CD4-positive, alpha-beta T cell (primary cell): Measurements from ENCODE around the gene SLC35A5. TPM values are rescaled to one million over a fixed set of nuclear protein-coding genes. Genes with fewer than 3 reads are reported as not detected.

Experiments
- ATAC-seq: fragments of 200-7000 bp; cut with Tn5 transposase; one replicate; pipeline ENCODE4 v1.10.0; 2022; ENCODE audit warnings: mild to moderate bottlenecking; ENCODE audit not compliant: poor library complexity
- CTCF ChIA-PET: fragments of 350-600 bp; sonication (Branson Sonifier 250); formaldehyde crosslinking; loops from one replicate; lab custom pipeline; 2021; ENCODE audit warnings: antibody characterized with exemption, inconsistent platforms; lab: Charles Lee
- POLR2A ChIA-PET: fragments of 350-600 bp; sonication (Branson Sonifier 250); formaldehyde crosslinking; loops from one replicate; lab custom pipeline; 2021; ENCODE audit warnings: antibody characterized with exemption, inconsistent platforms; lab: Charles Lee
- DNase-seq, 14 experiments: peaks; one replicate each; pipeline ENCODE4 v3.0.0-alpha.2; 2013 to 2020; ENCODE audit warnings: mixed read lengths in 2 of 14
- H3K27ac ChIP-seq, 2 donors: one replicate each; pipeline versions ENCODE4 v1.5.1 to v1.7.0; 2013; ENCODE audit warnings: low read length in 2 of 2, low read depth in 1 of 2, mild to moderate bottlenecking in 1 of 2
- H3K27me3 ChIP-seq, 2 experiments: 1 replicate in 1 of 2; 2 replicates in 1 of 2; pipeline versions ENCODE4 v1.6.1 to v1.7.0; 2013; ENCODE audit warnings: low read length in 2 of 2, control low read depth in 1 of 2, mild to moderate bottlenecking in 1 of 2, moderate library complexity in 1 of 2; ENCODE audit not compliant: insufficient read depth in 2 of 2, control insufficient read depth in 1 of 2
- H3K36me3 ChIP-seq: one replicate; pipeline ENCODE4 v1.6.1; 2013; ENCODE audit warnings: low read length, control low read depth; ENCODE audit not compliant: insufficient read depth
- H3K4me1 ChIP-seq: one replicate; pipeline ENCODE4 v1.6.1; 2013; ENCODE audit warnings: low read length, control low read depth; ENCODE audit not compliant: insufficient read depth
- H3K4me3 ChIP-seq: one replicate; pipeline ENCODE4 v1.5.1; 2013; ENCODE audit warnings: mild to moderate bottlenecking, low read length, moderate library complexity
- H3K9me3 ChIP-seq, 2 experiments: 1 replicate in 1 of 2; 2 replicates in 1 of 2; pipeline versions ENCODE4 v1.6.1 to v1.7.0; 2013; ENCODE audit warnings: low read length in 2 of 2, mild to moderate bottlenecking in 2 of 2, control low read depth in 1 of 2, moderate library complexity in 1 of 2; ENCODE audit not compliant: control insufficient read depth in 1 of 2, insufficient read depth in 1 of 2
- H3K27ac Mint-ChIP-seq: one replicate; pipeline ENCODE4 v1.8.0; 2020; ENCODE audit warnings: mixed read lengths
- H3K27me3 Mint-ChIP-seq: one replicate; pipeline ENCODE4 v1.8.0; 2021; ENCODE audit warnings: mixed read lengths
- H3K36me3 Mint-ChIP-seq: one replicate; pipeline ENCODE4 v1.8.0; 2021; ENCODE audit warnings: low read depth, mixed read lengths
- H3K4me1 Mint-ChIP-seq: one replicate; pipeline ENCODE4 v1.8.0; 2021; ENCODE audit warnings: low read depth, mixed read lengths
- H3K4me3 Mint-ChIP-seq: one replicate; pipeline ENCODE4 v1.8.0; 2020; ENCODE audit warnings: mild to moderate bottlenecking, mixed read lengths
- H3K9me3 Mint-ChIP-seq: one replicate; pipeline ENCODE4 v1.8.0; 2020; ENCODE audit warnings: mixed read lengths
- intact Hi-C, 2 experiments: fragments of 100-400 bp; cut with DNase I in 1 of 2; cut with micrococcal nuclease in 1 of 2; formaldehyde crosslinking; loops; one replicate each; pipeline versions ENCODE4 v1.15.1 to v1.9.0; 2023 to 2025; cut with DNase I, micrococcal nuclease
- total RNA-seq, 174 experiments: library from RNA in 2 of 174; stranded (reverse) in 2 of 174; gene quantifications; one replicate each; pipeline ENCODE4 v1.2.3 and lab custom pipeline; 2021 to 2026
- TF ChIP-seq, protein P1 (sequence below): fragments of 200-600 bp; IDR thresholded peaks from one replicate; pipeline ENCODE4 v1.8.0; 2022; ENCODE audit warnings: antibody characterized with exemption, mild to moderate bottlenecking

The SLC35A5 gene
- total RNA-seq, 2 experiments from 2014 or later, result 4.6 to 7.3 TPM

DNA sequence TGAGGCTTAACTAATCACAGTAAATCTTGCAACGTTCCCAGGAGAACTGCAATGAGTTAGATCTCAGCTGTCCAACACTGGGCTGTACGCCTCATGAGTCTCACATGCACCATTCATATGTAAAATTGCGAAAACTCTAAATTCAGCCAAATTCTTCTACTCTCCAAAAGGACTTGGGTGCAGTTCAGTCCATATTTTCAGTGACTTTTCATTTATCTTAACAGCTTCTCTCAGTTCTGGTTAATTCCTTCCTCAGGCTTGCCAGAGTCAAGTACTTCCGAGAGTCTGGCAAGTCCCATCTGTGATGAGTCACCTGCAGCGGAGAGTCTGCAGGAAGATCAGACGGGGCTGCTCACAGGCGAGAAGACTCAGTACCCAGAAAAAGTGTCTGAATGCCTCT lies 67.6 kb downstream of the SLC35A5 start:
- no peak overlapping the region for H3K4me3 Mint-ChIP-seq
- CTCF ChIA-PET, result no interaction called here

DNA sequence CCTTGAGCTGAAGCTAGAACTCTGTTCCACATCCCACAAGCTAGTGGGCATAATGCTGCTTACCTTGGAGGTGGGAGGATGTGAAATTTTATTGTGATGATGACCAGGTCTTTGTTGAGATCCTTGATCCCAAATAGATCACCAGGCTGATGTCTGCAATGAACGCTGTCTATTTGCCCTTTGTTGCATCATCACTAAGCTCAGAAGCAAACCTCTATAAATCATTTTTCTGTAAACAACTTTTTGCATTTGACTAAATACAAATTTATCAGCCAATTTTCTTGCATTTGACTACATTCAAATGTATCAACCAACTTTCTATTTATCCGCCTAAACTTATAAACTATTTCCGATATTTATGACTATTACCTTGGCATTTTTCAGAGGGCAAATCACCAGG lies 69.4 kb downstream of the SLC35A5 start:
- H3K27me3 Mint-ChIP-seq, result no peaks in the 10 kb centered on the region
- H3K27me3 ChIP-seq, result no peaks in the 10 kb centered on the region
- H3K4me3 ChIP-seq, result no peak overlapping the region
- intact Hi-C loops, result no loop called here
- CTCF ChIA-PET, result no interaction called here
- H3K36me3 Mint-ChIP-seq, result no peaks in the 10 kb centered on the region
- POLR2A ChIA-PET, result no interaction called here
- no peaks in the 10 kb centered on the region for H3K4me1 ChIP-seq
- TF ChIP-seq, protein P1, sequence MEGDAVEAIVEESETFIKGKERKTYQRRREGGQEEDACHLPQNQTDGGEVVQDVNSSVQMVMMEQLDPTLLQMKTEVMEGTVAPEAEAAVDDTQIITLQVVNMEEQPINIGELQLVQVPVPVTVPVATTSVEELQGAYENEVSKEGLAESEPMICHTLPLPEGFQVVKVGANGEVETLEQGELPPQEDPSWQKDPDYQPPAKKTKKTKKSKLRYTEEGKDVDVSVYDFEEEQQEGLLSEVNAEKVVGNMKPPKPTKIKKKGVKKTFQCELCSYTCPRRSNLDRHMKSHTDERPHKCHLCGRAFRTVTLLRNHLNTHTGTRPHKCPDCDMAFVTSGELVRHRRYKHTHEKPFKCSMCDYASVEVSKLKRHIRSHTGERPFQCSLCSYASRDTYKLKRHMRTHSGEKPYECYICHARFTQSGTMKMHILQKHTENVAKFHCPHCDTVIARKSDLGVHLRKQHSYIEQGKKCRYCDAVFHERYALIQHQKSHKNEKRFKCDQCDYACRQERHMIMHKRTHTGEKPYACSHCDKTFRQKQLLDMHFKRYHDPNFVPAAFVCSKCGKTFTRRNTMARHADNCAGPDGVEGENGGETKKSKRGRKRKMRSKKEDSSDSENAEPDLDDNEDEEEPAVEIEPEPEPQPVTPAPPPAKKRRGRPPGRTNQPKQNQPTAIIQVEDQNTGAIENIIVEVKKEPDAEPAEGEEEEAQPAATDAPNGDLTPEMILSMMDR, result no peak
- no peak overlapping the region for H3K27ac Mint-ChIP-seq
- no peaks in the 10 kb centered on the region for H3K9me3 Mint-ChIP-seq
- no peaks in the 10 kb centered on the region for H3K4me1 Mint-ChIP-seq
- ATAC-seq (no peak), DNase-seq (no peak)
- H3K36me3 ChIP-seq, result no peaks in the 10 kb centered on the region
- no peak overlapping the region for H3K27ac ChIP-seq
- no peaks in the 10 kb centered on the region for H3K9me3 ChIP-seq
- H3K4me3 Mint-ChIP-seq, result no peak overlapping the region

More for the DNA sequence above, 67.6 kb downstream of the SLC35A5 start:
- TF ChIP-seq, protein P1, result no peak
- Histone ChIP-seq H3K27me3 (no peaks in the 10 kb centered on the region), H3K9me3 (no peaks in the 10 kb centered on the region), H3K4me3 (no peak overlapping the region), H3K36me3 (no peaks in the 10 kb centered on the region), H3K27ac (no peak overlapping the region), H3K4me1 (no peaks in the 10 kb centered on the region)
- ATAC-seq, result no peak
- Mint-ChIP-seq H3K27ac (no peak overlapping the region), H3K36me3 (no peaks in the 10 kb centered on the region), H3K9me3 (no peaks in the 10 kb centered on the region), H3K27me3 (no peaks in the 10 kb centered on the region), H3K4me1 (no peaks in the 10 kb centered on the region)
- peak in 3 of 14 experiments; percentile 20 to 48 (median 26) for DNase-seq
- intact Hi-C loops, result no loop called here
- POLR2A ChIA-PET, result interaction anchor here (0.7 kb wide), 1 partner anchor 197 kb away, joined by 3 read pairs; no protein-coding TSS in a partner anchor

DNA sequence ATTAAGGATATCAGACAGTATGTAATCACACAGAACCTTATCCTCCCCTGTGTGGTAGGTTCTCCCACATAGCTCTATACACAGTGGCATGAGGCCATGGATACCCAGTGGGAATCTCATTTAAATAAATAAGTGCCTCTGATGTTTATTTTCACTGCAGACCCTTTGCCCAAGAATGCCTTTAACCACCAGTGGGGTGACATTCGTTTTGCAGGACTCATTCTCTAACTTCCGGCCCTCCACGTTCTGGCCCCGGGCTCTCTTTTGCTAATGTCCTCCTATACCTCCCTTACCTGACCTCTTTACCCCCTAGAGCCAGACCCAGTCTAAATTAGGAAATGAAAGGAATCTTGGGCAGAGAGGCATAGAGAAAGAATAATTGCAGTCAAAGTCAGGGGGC lies 70.8 kb downstream of the SLC35A5 start:
- Mint-ChIP-seq H3K27me3 (no peaks in the 10 kb centered on the region), H3K9me3 (no peaks in the 10 kb centered on the region), H3K4me1 (no peaks in the 10 kb centered on the region), H3K36me3 (no peaks in the 10 kb centered on the region), H3K27ac (no peak overlapping the region), H3K4me3 (no peak overlapping the region)
- Histone ChIP-seq H3K36me3 (no peaks in the 10 kb centered on the region), H3K4me1 (no peaks in the 10 kb centered on the region), H3K9me3 (no peaks in the 10 kb centered on the region), H3K27ac (no peak overlapping the region), H3K4me3 (no peak overlapping the region), H3K27me3 (no peaks in the 10 kb centered on the region)
- no peak for DNase-seq
- TF ChIP-seq, protein P1, result no peak
- intact Hi-C loops, result no loop called here
- ChIA-PET CTCF (no interaction called here), POLR2A (no interaction called here)
- ATAC-seq, result no peak
